GM19099 (cell line): ENCODE results near the gene ACSS1.

ENCODE experiments used
- POLR2A ChIP-seq: IDR thresholded peaks from 3 replicates; pipeline ENCODE4 v1.6.1; 2011; ENCODE audit warnings: low read depth; ENCODE audit not compliant: insufficient read length; ENCODE audit errors: extremely low read depth

The ACSS1 gene

GRCh38 chr20:24994470-24995368 lies 63.2 kb downstream of the ACSS1 start:
- TF ChIP-seq POLR2A, result no peak

- TF ChIP-seq POLR2A, result no peak
These were observed 63.8 kb downstream of the ACSS1 start for GRCh38 chr20:24994186-24994465.

GRCh38 chr20:24993337-24994185 lies 64.4 kb downstream of the ACSS1 start:
- no peak for TF ChIP-seq POLR2A

GRCh38 chr20:24992487-24993205 lies 65.3 kb downstream of the ACSS1 start, which contains the start of gene APMAP:
Gene APMAP (minus strand): TSS chr20:24992751. CDS start chr20:24992688, 63 bp downstream.
- TF ChIP-seq POLR2A, result peak; percentile 95

GRCh38 chr20:24991897-24992486 lies 65.9 kb downstream of the ACSS1 start:
- no peak for TF ChIP-seq POLR2A

- no peak for TF ChIP-seq POLR2A
These were observed 67.1 kb downstream of the ACSS1 start for GRCh38 chr20:24990810-24991252.

- no peak for TF ChIP-seq POLR2A
These were observed 68.8 kb downstream of the ACSS1 start for GRCh38 chr20:24989162-24989561.

GRCh38 chr20:24987873-24988835 lies 69.8 kb downstream of the ACSS1 start:
- TF ChIP-seq POLR2A, result no peak

GRCh38 chr20:24987244-24987643 lies 70.7 kb downstream of the ACSS1 start:
- TF ChIP-seq POLR2A, result no peak

GRCh38 chr20:24986436-24987015 lies 71.4 kb downstream of the ACSS1 start:
- TF ChIP-seq POLR2A, result no peak

GRCh38 chr20:24985802-24986201 lies 72.1 kb downstream of the ACSS1 start:
- TF ChIP-seq POLR2A, result no peak

GRCh38 chr20:24984961-24985640 lies 72.8 kb downstream of the ACSS1 start:
- TF ChIP-seq POLR2A, result no peak

GRCh38 chr20:24983896-24984295 lies 74.0 kb downstream of the ACSS1 start:
- no peak for TF ChIP-seq POLR2A

GRCh38 chr20:24981790-24982189 lies 76.1 kb downstream of the ACSS1 start:
- TF ChIP-seq POLR2A, result no peak
